ENCODE results near the gene OAT. TPM values are rescaled to one million over a fixed set of nuclear protein-coding genes. Genes with fewer than 3 reads are reported as not detected.

The OAT gene
- total and polyA plus RNA-seq, 10 of the 15 experiments (the other 5 are each of a cell fraction or from before 2014, with no cell fraction given), result 1.2 to 9.8 (median 1.6) TPM

GRCh38 chr10:124349231-124349995 is 69.3 kb downstream of the OAT start:
- RAD21 ChIA-PET (ENCODE audit: unreplicated experiment), result no interaction called here
- POLR2A ChIA-PET, result interaction anchor here (0.7 kb wide), 1 partner anchor 33 kb away, joined by 3 read pairs; no protein-coding TSS in a partner anchor
- Histone ChIP-seq H2AFZ (ENCODE audit: control insufficient read depth, low read depth, low read length) (no peak overlapping the region), H4K20me1 (ENCODE audit: control insufficient read depth, insufficient read depth) (no peaks in the 10 kb centered on the region), H3K79me2 (ENCODE audit: control insufficient read depth, insufficient read depth, low read length) (no peaks in the 10 kb centered on the region), H3K9me3 (replicated peaks; ENCODE audit: control insufficient read depth, insufficient read depth, low read length) (no peaks in the 10 kb centered on the region), H3K27ac (ENCODE audit: control insufficient read depth, insufficient read depth) (no peak overlapping the region), H3K4me2 (ENCODE audit: control insufficient read depth, insufficient read depth) (no peak overlapping the region), H3K4me1 (ENCODE audit: control insufficient read depth, insufficient read depth, low read length) (no peaks in the 10 kb centered on the region), H3K27me3 (replicated peaks in 1 of 2; ENCODE audit: control insufficient read depth in 2 of 2, insufficient read depth in 2 of 2, low read length in 1 of 2) (no peaks in the 10 kb centered on the region), H3K9ac (ENCODE audit: control insufficient read depth, insufficient read depth, low read length) (no peak overlapping the region), H3K36me3 (ENCODE audit: control insufficient read depth in 2 of 2, insufficient read depth in 2 of 2, low read length in 1 of 2) (no peaks in the 10 kb centered on the region), H3K4me3 (no peak overlapping the region)
- ATAC-seq (no peak), FAIRE-seq (no peak), DNase-seq (ENCODE audit: low read depth, low spot score) (no peak)
- SMC1A ChIA-PET (ENCODE audit: uncharacterized antibody, unreplicated experiment), result interaction anchor here (0.7 to 0.9 kb wide), 2 partner anchors 24 to 90 kb away, joined by 3 read pairs; no protein-coding TSS in a partner anchor
- 32% methylated on average over 15 of the region's 16 CpGs for WGBS (ENCODE audit: insufficient coverage, insufficient replicate concordance, low lambda C conversion rate, missing lambda C conversion rate)
- no peak for TF ChIP-seq IRF5 (IDR thresholded peaks at IDR 0.05; ENCODE audit: borderline replicate concordance)
- no peak for TF ChIP-seq NFYB (IDR thresholded peaks at IDR 0.05; ENCODE audit: insufficient read depth, low read depth, low read length)
- TF ChIP-seq SKIL (IDR thresholded peaks at IDR 0.05; ENCODE audit: low read depth, poor library complexity, severe bottlenecking), result no peak
- no peak for TF ChIP-seq ZNF687 (IDR thresholded peaks at IDR 0.05)
- CTCF ChIA-PET, result interaction anchor here (0.8 to 0.9 kb wide), 2 partner anchors 15 to 64 kb away, joined by 3 to 4 read pairs; no protein-coding TSS in a partner anchor
- intact Hi-C loops (cut with micrococcal nuclease; ENCODE audit: unreplicated experiment), result no loop called here
- in situ Hi-C loops (cut with MboI), result no loop called here
- no TSS peak for BruUV-seq (replicated peaks)

Measured in GM12878 (cell line).